Astrocyte (in vitro differentiated cells and primary cell): Measurements from ENCODE around the gene ATP10B.

Experiments
- CTCF ChIP-seq: IDR thresholded peaks from 2 replicates; pipeline ENCODE4 v1.5.1; 2011; ENCODE audit warnings: low read depth, mild to moderate bottlenecking, inconsistent platforms, low read length, moderate library complexity; ENCODE audit not compliant: insufficient read depth
- EZH2 ChIP-seq: IDR thresholded peaks from 2 replicates; pipeline ENCODE4 v1.6.1; 2012; ENCODE audit warnings: mild to moderate bottlenecking, low read length, inconsistent platforms; ENCODE audit not compliant: insufficient read depth

GRCh38 chr5:160641405-160641804 is 210.6 kb downstream of the ATP10B start:
- TF ChIP-seq CTCF = no peak
- TF ChIP-seq EZH2 = no peak
